Measurements from ENCODE around the gene IPCEF1.

IPCEF1 gene

DNA sequence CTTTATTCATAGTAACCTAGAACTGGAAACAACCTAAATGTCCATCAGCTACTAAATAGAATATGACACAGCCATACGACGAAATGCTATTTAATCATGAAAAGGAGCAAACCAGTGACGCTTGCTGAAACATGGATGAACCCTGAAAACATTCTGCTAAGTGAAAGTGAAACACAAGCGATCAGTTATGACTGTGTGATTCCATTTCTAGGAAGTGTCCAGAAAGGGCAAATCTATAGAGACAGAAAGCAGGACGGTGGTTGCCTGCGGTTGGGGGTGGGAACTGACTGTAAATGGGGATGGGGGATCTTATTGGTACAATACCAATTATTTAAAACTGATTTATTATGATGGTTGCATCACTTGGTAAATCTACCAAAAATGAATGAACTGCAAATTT, 126.8 kb downstream of the IPCEF1 start:
- peak; percentile 79 for ATAC-seq
- H3K4me3 Mint-ChIP-seq, result peak overlapping the region; percentile 71
- no peaks in the 10 kb centered on the region for H3K27me3 Mint-ChIP-seq
- peak; percentile 60 for DNase-seq
- H3K4me1 Mint-ChIP-seq, result peaks cover 84% of the 10 kb centered on the region
- H3K9me3 Mint-ChIP-seq, result no peaks in the 10 kb centered on the region
- peak overlapping the region; percentile 92 for H3K27ac Mint-ChIP-seq
- no peaks in the 10 kb centered on the region for H3K36me3 Mint-ChIP-seq (ENCODE audit: low read depth)

DNA sequence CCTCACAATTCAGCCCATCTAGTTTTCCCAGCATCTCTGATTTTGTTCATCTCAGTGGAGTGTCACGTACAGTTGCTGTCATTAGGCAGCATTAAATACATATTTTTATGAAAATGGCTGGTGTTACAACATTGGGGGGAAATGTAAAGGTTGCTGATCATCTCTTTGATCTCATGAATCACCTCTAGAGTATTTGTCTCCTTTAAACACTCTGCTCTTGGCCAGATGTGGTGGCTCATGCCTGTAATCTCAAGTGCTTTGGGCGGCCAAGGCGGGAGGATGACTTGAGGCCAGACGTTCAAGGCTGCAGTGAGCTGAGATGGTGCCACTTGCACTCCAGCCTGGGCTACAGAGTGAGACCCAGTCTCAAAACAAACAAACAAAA, 128.1 kb downstream of the IPCEF1 start:
- ATAC-seq, result no peak
- H3K4me1 Mint-ChIP-seq, result peaks cover 83% of the 10 kb centered on the region

DNA sequence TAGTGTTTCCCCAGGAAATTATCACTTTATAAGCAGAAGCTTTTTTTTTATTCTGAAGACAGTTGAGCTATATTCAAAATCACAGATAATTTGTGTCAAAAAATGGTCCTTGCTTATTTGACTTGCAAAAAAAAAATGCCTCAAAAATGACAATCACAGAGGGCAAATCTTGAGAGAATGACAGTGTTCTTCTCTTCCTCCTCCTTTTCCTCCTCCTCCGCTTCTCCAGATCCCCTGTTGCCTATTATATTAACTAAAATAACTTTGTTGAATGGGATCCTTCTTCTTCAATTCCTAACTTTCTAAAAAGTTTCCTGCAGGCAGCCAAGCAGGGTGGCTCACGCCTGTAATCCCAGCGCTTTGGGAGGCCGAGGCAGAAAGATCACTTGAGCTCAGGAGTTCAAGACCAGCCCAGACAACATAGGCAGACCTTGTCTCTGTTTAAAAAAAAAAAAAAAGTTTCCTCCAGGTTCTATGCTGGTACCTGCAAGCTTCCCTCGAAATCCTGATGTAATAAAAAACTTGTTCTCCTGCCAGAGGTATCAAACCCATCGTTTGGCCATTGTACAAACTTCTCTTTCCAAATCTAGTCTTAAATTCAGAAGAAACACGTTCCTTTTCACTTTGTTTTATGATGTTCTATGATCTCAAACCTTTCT, 128.6 kb downstream of the IPCEF1 start:
- Mint-ChIP-seq H3K4me1 (peaks cover 83% of the 10 kb centered on the region), H3K27ac (peak overlapping the region; percentile 30), H3K4me3 (no peak overlapping the region)

More for the DNA sequence above, 128.1 kb downstream of the IPCEF1 start:
- H3K9me3 Mint-ChIP-seq, result no peaks in the 10 kb centered on the region
- no peak overlapping the region for H3K4me3 Mint-ChIP-seq
- peak overlapping the region; percentile 30 for H3K27ac Mint-ChIP-seq
- no peak for DNase-seq
- no peaks in the 10 kb centered on the region for H3K27me3 Mint-ChIP-seq
- H3K36me3 Mint-ChIP-seq (ENCODE audit: low read depth), result no peaks in the 10 kb centered on the region

DNA sequence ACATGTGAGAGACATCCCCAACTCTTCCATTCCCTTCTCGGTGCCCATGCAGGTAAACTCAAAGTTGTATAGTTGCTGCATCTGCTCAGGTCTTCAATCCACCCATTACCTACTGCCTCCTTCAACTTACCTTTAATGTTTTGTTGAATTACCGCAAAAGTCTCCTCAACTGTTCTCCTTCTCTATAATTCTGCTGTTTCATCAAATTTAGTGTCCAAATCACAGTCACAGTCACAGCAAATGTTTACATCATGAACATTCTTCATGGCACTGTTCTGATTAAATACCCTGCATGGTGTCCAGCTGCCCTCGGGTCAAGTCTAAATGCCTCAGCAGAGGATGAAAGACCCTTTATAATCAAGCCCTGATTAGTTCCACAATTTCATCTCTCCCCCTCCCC, 130.1 kb downstream of the IPCEF1 start:
- no peak for ATAC-seq
- H3K9me3 Mint-ChIP-seq, result no peaks in the 10 kb centered on the region
- no peak for DNase-seq
- H3K4me1 Mint-ChIP-seq, result peaks cover 80% of the 10 kb centered on the region
- H3K4me3 Mint-ChIP-seq, result no peak overlapping the region
- no peak overlapping the region for H3K27ac Mint-ChIP-seq
- H3K27me3 Mint-ChIP-seq, result no peaks in the 10 kb centered on the region
- no peaks in the 10 kb centered on the region for H3K36me3 Mint-ChIP-seq (ENCODE audit: low read depth)

More for the DNA sequence above, 128.6 kb downstream of the IPCEF1 start:
- no peak for ATAC-seq
- H3K36me3 Mint-ChIP-seq (ENCODE audit: low read depth), result no peaks in the 10 kb centered on the region
- H3K9me3 Mint-ChIP-seq, result no peaks in the 10 kb centered on the region
- no peak for DNase-seq
- H3K27me3 Mint-ChIP-seq, result no peaks in the 10 kb centered on the region

DNA sequence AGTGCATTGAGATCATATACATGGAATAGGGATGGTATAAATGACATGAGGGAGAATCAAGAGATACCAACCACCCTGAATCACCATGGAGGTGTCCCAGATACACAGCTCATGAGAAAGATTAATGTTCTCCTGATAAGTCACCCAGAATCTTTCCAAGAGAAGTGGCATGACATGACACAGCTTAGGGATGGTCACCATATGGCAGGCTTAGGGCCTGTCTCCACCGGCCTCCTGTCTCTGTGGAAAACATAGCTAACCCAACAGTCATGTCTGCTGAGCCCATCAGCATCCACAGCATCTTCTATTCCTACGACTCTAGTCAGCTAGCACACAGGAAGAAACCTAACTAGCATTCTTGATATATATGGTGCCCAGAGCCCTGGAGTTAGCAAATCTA, 133.3 kb downstream of the IPCEF1 start:
- no peaks in the 10 kb centered on the region for H3K9me3 Mint-ChIP-seq
- no peaks in the 10 kb centered on the region for H3K27me3 Mint-ChIP-seq
- no peak overlapping the region for H3K27ac Mint-ChIP-seq
- peaks cover 8% of the 10 kb centered on the region for H3K36me3 Mint-ChIP-seq (ENCODE audit: low read depth)
- H3K4me1 Mint-ChIP-seq, result peaks cover 67% of the 10 kb centered on the region
- ATAC-seq (no peak), DNase-seq (no peak)
- no peak overlapping the region for H3K4me3 Mint-ChIP-seq

DNA sequence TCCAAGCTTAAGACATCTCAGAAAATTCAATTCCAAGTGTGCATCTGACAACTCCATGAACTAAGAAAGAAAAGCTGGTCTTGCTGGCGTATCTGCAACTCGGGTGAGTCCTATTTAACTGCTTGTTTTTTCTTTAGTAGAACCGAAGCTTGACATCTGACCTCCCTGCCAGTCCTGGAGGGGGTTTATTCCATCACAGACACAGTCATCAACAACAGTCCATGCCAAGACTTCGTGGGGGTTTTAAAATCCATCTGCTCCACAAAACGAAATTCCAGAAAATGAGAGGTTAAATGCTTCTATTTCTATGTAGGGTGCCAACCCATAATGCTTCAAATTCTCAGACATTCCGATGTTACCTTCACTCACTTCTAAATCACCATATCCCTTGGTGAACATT, 133.9 kb downstream of the IPCEF1 start:
- ATAC-seq, result no peak
- no peaks in the 10 kb centered on the region for H3K9me3 Mint-ChIP-seq
- H3K36me3 Mint-ChIP-seq (ENCODE audit: low read depth), result peaks cover 8% of the 10 kb centered on the region
- peaks cover 68% of the 10 kb centered on the region for H3K4me1 Mint-ChIP-seq
- no peak for DNase-seq
- no peak overlapping the region for H3K4me3 Mint-ChIP-seq
- H3K27me3 Mint-ChIP-seq, result no peaks in the 10 kb centered on the region
- no peak overlapping the region for H3K27ac Mint-ChIP-seq

DNA sequence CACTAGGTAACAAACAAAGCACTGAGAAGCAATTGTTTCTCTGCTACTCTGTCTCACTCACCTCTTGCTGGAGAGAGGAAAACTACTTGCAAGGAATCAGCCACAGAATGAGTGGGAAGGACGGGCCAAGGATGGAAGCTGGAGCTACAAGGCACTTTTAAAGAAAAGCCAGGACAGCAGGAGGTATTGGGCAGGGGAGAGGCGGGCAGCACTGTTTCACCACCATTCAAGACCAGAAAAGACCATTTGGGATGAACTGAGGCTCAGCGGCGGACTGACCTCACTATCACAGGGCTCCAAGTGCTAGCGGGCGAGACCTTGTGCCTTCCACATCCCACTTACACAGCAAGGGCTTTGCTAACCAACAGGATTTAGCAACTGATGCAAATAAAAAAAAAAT, 137.4 kb downstream of the IPCEF1 start:
- H3K4me3 Mint-ChIP-seq, result no peak overlapping the region
- peaks cover 10% of the 10 kb centered on the region for H3K36me3 Mint-ChIP-seq (ENCODE audit: low read depth)
- peaks cover 63% of the 10 kb centered on the region for H3K4me1 Mint-ChIP-seq
- H3K9me3 Mint-ChIP-seq, result no peaks in the 10 kb centered on the region
- no peak for DNase-seq
- ATAC-seq, result no peak
- H3K27ac Mint-ChIP-seq, result peak overlapping the region; percentile 38
- no peaks in the 10 kb centered on the region for H3K27me3 Mint-ChIP-seq

DNA sequence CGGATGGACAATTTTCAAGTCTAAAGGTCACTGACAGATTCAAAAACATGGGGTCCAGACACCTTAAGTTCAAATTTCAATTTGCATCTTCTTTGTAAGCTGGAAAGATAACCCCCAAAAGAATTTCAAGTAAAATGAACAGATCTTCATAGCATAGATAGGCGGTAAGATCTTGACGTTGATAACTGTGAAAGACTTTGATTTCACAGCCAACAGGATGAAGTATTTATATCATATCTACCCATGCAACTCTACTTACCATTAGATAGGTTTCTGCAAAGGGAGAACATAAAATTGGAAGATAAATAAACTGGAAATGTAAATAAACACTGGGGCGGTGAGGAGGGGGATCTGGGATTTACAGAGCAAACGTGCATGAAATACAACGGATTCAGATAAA, 137.8 kb downstream of the IPCEF1 start:
- Mint-ChIP-seq H3K36me3 (ENCODE audit: low read depth) (peaks cover 10% of the 10 kb centered on the region), H3K9me3 (no peaks in the 10 kb centered on the region), H3K4me3 (no peak overlapping the region), H3K27ac (peak overlapping the region; percentile 38), H3K27me3 (no peaks in the 10 kb centered on the region), H3K4me1 (peaks cover 63% of the 10 kb centered on the region)
- DNase-seq, result no peak
- no peak for ATAC-seq

DNA sequence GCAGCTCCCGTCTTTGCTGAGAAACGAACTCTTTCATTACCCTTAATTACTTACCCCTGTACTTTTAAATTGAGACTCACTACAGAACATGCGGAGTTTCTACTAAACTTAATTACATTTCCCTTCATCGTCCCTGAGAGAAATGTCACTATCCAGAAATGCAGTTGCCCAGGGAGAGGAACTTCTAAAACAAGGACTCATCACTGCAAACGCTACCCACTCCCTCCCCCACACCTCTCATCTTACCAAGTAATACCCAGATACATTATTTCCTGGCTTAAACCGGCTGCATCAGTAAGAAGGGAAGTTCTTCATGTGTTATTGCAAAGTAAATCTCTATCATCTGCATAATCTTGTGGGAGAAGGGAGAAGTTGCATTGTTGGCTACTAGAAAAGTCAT, 138.3 kb downstream of the IPCEF1 start:
- H3K27ac Mint-ChIP-seq, result peak overlapping the region; percentile 39
- H3K4me1 Mint-ChIP-seq, result peaks cover 63% of the 10 kb centered on the region
- ATAC-seq (no peak), DNase-seq (no peak)
- H3K4me3 Mint-ChIP-seq, result peak overlapping the region; percentile 4
- no peaks in the 10 kb centered on the region for H3K9me3 Mint-ChIP-seq
- H3K27me3 Mint-ChIP-seq, result no peaks in the 10 kb centered on the region
- H3K36me3 Mint-ChIP-seq (ENCODE audit: low read depth), result peaks cover 10% of the 10 kb centered on the region

DNA sequence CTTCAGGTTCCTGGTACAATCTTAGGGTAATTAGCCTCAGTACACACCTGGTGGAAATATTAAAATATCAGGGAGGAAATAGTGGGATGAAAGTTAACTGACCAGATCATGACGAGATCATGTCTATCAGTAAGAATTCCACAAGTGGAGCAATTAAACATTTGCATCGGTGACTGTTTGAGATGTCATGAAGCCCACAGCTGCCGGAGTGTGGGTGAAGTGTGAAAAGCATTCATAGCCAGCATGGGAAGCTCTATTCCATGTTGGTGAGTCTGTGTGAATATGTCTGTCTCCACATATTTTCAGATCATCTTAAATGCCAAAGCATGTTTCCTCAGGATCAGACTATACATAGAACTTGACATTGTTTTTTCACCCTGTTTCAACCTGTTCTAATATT, 142.8 kb downstream of the IPCEF1 start:
- Mint-ChIP-seq H3K9me3 (no peaks in the 10 kb centered on the region), H3K27me3 (no peaks in the 10 kb centered on the region), H3K4me3 (no peak overlapping the region), H3K27ac (no peak overlapping the region), H3K4me1 (peaks cover 43% of the 10 kb centered on the region), H3K36me3 (ENCODE audit: low read depth) (peaks cover 9% of the 10 kb centered on the region)
- DNase-seq (no peak), ATAC-seq (no peak)

DNA sequence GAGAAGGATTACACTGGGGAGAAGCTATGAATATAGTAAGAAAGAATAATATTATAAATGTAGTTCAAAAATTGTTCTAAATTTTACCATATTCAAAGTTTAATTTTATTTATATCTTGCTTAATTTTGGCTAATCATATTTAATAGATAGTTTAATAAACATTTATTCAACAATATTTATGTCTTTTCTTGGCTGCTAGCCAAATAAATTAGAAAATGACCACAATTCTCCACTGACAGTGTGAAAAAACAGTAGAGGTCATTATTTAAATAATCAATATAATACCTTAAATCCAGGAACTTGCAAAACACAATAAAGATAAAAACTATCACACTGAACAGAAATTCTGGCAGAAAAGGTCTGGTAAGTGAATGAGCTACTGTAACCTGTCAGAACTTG, 145.9 kb downstream of the IPCEF1 start:
- Mint-ChIP-seq H3K4me1 (peaks cover 32% of the 10 kb centered on the region), H3K36me3 (ENCODE audit: low read depth) (peaks cover 23% of the 10 kb centered on the region), H3K27ac (no peak overlapping the region)

DNA sequence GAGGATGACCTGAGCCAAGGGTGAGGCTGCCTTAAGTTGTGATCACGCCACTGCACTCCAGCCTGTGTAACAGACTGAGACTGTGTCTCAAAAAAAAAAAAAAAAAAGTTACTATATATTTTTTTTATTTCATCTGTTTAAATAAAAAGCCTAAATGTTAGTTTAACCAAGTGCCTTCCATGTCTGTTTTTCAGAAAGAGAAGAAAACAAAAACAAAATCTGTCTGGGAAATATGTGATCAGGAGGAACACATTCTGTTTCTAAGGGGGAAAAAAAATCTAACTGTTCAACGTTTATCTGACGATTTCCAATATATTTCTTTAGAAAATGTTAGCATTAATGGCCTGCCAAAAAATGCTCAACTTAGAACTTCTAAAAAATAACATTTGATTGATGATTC, 147.0 kb downstream of the IPCEF1 start:
- H3K4me1 Mint-ChIP-seq, result peaks cover 27% of the 10 kb centered on the region
- H3K36me3 Mint-ChIP-seq (ENCODE audit: low read depth), result peaks cover 24% of the 10 kb centered on the region
- ATAC-seq (no peak), DNase-seq (no peak)
- H3K27ac Mint-ChIP-seq, result no peak overlapping the region
- H3K4me3 Mint-ChIP-seq, result no peak overlapping the region
- no peaks in the 10 kb centered on the region for H3K27me3 Mint-ChIP-seq
- no peaks in the 10 kb centered on the region for H3K9me3 Mint-ChIP-seq

More for the DNA sequence above, 145.9 kb downstream of the IPCEF1 start:
- no peaks in the 10 kb centered on the region for H3K9me3 Mint-ChIP-seq
- DNase-seq (no peak), ATAC-seq (no peak)
- no peaks in the 10 kb centered on the region for H3K27me3 Mint-ChIP-seq
- H3K4me3 Mint-ChIP-seq, result no peak overlapping the region

DNA sequence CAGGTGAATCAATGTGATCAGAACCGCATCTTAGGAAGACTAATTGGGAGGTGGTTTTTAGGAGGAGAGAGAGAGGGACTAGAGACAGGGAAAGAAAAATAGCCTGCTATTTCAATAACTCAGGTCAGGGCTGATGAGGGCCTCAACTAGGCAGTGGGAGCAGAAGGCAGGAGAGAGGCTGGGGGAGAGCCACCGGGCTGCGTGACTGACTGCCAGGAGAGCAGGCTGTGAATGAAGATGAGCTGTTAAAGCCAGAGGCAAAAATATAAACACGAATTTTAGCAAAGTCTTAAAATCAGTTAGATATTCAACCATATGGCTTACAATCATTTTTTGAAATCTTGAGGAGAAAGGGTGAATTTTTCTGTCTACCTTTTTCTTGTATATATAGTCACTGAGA, 149.6 kb downstream of the IPCEF1 start:
- DNase-seq (no peak), ATAC-seq (no peak)
- Mint-ChIP-seq H3K4me1 (peaks cover 26% of the 10 kb centered on the region), H3K4me3 (no peak overlapping the region), H3K9me3 (no peaks in the 10 kb centered on the region), H3K27me3 (no peaks in the 10 kb centered on the region), H3K36me3 (ENCODE audit: low read depth) (peaks cover 29% of the 10 kb centered on the region), H3K27ac (no peak overlapping the region)

DNA sequence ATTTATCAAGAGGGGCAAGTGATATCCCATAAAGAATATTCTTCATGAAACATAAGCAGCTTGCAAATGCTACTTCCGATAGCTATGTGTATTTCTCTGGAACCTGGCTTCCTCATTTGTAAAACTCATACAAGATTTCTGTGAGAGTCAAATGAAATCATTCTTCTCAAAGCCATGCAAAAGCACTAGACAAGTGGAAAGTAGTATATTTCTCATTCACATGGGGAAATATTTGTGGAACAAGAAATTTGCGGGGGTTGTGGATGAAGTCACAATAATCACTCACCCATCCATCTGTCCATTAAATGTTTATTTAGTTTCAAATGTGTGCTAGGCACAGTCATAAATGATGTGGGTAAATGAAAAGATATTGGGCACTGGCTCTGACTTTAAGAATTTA, 150.5 kb downstream of the IPCEF1 start:
- no peak for ATAC-seq
- no peak for DNase-seq
- Mint-ChIP-seq H3K4me1 (peaks cover 31% of the 10 kb centered on the region), H3K9me3 (peaks cover 4% of the 10 kb centered on the region), H3K36me3 (ENCODE audit: low read depth) (peaks cover 38% of the 10 kb centered on the region), H3K4me3 (no peak overlapping the region), H3K27ac (no peak overlapping the region), H3K27me3 (no peaks in the 10 kb centered on the region)

DNA sequence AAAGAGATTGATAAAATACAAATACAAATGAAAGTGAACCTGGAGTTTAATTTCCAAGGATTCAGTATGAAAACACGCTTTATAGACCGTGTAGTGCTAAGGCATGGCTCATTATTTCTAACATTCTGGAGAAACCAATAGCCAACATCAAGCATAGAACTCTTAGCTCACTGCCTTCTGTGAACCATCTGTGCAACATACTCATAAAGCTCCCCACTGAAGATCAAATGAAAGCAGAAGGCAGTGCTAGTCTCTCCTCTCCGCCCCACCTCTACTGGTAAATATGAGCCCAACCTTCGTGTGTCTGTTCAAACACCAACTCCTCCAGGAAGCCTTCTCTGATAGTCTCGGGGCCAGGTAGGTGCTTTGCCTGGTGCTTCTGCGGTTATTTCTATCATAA, 153.6 kb downstream of the IPCEF1 start:
- Mint-ChIP-seq H3K27me3 (no peaks in the 10 kb centered on the region), H3K9me3 (peaks cover 4% of the 10 kb centered on the region), H3K36me3 (ENCODE audit: low read depth) (peaks cover 45% of the 10 kb centered on the region), H3K4me3 (no peak overlapping the region), H3K27ac (no peak overlapping the region), H3K4me1 (peaks cover 29% of the 10 kb centered on the region)
- no peak for DNase-seq
- no peak for ATAC-seq

DNA sequence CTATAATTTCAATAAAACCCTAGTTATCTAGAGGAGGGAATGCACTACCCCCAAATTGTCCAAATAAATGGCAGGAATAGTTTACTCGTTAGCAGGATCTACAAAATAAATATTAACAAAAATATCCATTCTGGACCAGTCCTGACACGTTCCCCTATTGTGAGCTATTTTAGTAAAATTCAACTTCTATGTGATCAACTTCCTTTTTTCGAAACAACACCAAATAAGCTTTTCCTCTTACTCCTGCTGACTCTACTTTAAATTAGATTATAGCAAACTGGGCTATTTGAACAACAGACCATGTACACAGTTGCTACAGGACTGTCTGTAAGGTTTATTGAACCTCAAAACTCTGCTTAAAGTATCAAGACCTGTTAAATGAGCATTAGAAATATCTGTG, 154.3 kb downstream of the IPCEF1 start:
- Mint-ChIP-seq H3K4me3 (no peak overlapping the region), H3K27me3 (no peaks in the 10 kb centered on the region), H3K4me1 (peaks cover 35% of the 10 kb centered on the region), H3K27ac (no peak overlapping the region), H3K9me3 (peaks cover 4% of the 10 kb centered on the region), H3K36me3 (ENCODE audit: low read depth) (peaks cover 42% of the 10 kb centered on the region)
- ATAC-seq, result no peak
- DNase-seq, result no peak
